Measurements from ENCODE around the gene CARS1. TPM values are rescaled to one million over a fixed set of nuclear protein-coding genes. Genes with fewer than 3 reads are reported as not detected.

CARS1 gene
- total RNA-seq, 4 donors from 2014 or later: 38.1 to 66.5 (median 40.9) TPM

DNA sequence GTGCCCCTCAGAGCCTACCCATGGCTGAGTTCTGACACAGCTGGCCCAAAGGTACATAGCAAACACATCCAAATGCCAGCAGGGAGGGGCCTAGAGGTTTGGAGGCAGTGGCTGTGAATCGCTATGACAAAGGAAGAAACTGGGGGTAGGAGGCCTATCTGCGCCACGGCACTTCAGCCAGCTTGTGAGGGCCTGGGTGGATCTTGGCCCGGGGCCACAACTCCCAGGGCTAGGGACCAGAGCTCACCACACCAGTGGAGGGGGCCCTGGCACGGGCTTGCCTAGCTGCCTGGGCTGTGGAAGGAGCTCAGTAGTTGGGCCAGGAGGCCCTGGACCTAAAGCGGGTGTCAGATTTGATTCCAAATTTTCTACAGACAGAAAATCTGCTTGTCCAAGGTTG is 55.7 kb downstream of the CARS1 start:
- H3K9me3 ChIP-seq: no peaks in the 10 kb centered on the region
- peak; percentile 53 to 65 for DNase-seq (ENCODE audit: low spot score in 2 of 2)
- TF ChIP-seq EP300 (IDR thresholded peaks at IDR 0.05) (no peak), POLR2AphosphoS5 (IDR thresholded peaks at IDR 0.05) (no peak), CTCF (IDR thresholded peaks at IDR 0.05) (no peak)
- H3K4me1 ChIP-seq: peaks cover 47% of the 10 kb centered on the region
- whole genome bisulfite sequencing: 80% methylated on average over 6 of the region's 6 CpGs
- H3K27ac ChIP-seq: peak overlapping the region; percentile 81
- H3K36me3 ChIP-seq: peaks cover 63% of the 10 kb centered on the region
- no peak overlapping the region for H3K4me3 ChIP-seq
- H3K27me3 ChIP-seq: no peaks in the 10 kb centered on the region

- Histone ChIP-seq H3K4me1 (peaks cover 47% of the 10 kb centered on the region), H3K4me3 (no peak overlapping the region), H3K36me3 (peaks cover 51% of the 10 kb centered on the region), H3K27me3 (no peaks in the 10 kb centered on the region), H3K9me3 (no peaks in the 10 kb centered on the region), H3K27ac (peak overlapping the region; percentile 81)
- WGBS: 72% methylated on average over 12 of the region's 17 CpGs
- no peak for TF ChIP-seq POLR2A (IDR thresholded peaks at IDR 0.05)
- TF ChIP-seq CTCF (IDR thresholded peaks at IDR 0.05): no peak
- no peak for TF ChIP-seq EP300 (IDR thresholded peaks at IDR 0.05)
- no peak for TF ChIP-seq POLR2AphosphoS5 (IDR thresholded peaks at IDR 0.05)
- peak; percentile 70 to 81 for DNase-seq (ENCODE audit: low spot score in 2 of 2)
These were observed 56.9 kb downstream of the CARS1 start for GRCh38 chr11:3000032-3000961.

DNA sequence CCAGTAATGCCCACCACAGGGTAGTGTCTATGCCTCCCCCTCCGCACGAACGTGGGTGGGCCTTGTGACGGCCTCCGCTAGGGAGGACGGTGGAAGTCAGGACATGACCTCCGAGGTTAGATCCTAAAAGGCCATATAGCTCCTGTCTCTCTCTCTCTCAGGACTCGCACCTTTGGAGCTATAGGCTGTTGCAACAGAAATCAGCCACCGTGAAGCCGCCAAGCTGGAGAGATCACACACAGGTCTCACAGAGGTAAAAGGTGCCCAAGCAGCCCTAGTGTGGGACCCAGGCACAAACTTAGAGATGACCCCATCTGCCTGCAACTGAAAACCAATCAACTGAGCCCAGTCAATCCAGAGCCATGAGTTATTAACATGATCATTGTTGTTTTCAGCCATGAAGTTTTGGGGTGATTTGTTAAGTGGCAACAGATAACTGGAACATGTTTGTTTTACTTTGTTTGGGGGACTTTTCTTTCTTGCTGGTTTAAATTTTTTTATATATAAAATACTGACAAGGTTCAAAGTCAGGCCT is 57.7 kb downstream of the CARS1 start:
- H3K4me3 ChIP-seq: no peak overlapping the region
- H3K9me3 ChIP-seq: no peaks in the 10 kb centered on the region
- peaks cover 46% of the 10 kb centered on the region for H3K36me3 ChIP-seq
- peaks cover 47% of the 10 kb centered on the region for H3K4me1 ChIP-seq
- no peaks in the 10 kb centered on the region for H3K27me3 ChIP-seq
- peak overlapping the region; percentile 81 for H3K27ac ChIP-seq
- 93% methylated on average over 10 of the region's 10 CpGs for WGBS
- peak; percentile 45 to 59 for DNase-seq (ENCODE audit: low spot score in 2 of 2)
- TF ChIP-seq POLR2AphosphoS5 (IDR thresholded peaks at IDR 0.05): no peak
- no peak for TF ChIP-seq CTCF (IDR thresholded peaks at IDR 0.05)
- no peak for TF ChIP-seq EP300 (IDR thresholded peaks at IDR 0.05)
- TF ChIP-seq POLR2A (IDR thresholded peaks at IDR 0.05): no peak

DNA sequence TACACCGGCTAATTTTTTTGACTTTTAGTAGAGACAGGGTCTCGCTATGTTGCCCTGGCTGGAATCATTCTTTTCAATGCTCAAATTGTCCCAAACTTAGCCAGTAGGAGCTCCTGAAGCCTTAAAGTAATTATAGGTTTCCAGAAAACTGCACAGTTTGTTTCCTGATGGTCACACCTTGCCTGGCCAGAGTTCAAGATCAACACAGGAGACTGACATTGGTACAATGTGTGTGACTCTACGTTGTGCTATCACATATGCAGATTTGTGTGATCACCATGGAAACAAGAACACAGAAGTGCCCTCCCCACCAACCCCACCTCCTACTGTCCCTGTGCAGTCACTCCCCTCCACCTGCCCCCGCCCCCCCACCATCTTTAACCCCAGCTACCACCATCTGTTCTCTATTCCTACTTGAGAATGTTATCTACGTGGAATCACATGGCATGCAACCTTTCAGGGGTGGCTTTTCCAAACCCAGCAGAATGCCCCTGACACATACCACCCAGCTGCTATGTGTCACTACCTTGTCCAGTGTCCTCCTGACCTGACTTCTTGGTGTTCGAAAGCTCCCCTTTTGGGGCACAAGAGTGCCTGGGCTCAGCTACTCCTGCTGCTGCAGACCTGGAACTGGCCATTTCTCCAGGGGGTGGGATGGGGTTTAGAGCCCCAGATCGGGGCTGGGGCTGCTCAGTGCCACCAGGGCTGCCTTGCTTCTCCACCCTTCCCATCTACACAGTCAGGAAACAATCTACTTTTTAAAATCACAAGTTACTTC is 59.0 kb downstream of the CARS1 start:
- Histone ChIP-seq H3K27me3 (no peaks in the 10 kb centered on the region), H3K27ac (no peak overlapping the region), H3K36me3 (peaks cover 33% of the 10 kb centered on the region), H3K4me3 (no peak overlapping the region), H3K9me3 (no peaks in the 10 kb centered on the region), H3K4me1 (peaks cover 35% of the 10 kb centered on the region)
- TF ChIP-seq CTCF (IDR thresholded peaks at IDR 0.05) (no peak), EP300 (IDR thresholded peaks at IDR 0.05) (no peak), POLR2A (IDR thresholded peaks at IDR 0.05) (no peak), POLR2AphosphoS5 (IDR thresholded peaks at IDR 0.05) (no peak)
- peak; percentile 17 to 37 for DNase-seq (ENCODE audit: low spot score in 2 of 2)
- WGBS: 84% methylated on average over 6 of the region's 7 CpGs

Measured in suprapubic skin (tissue), 4 donors.